K562 (cell line): Measurements from ENCODE around the gene UNC13A. TPM values are rescaled to one million over a fixed set of nuclear protein-coding genes. Genes with fewer than 3 reads are reported as not detected.

ENCODE experiments used
- CHD2 ChIP-seq: IDR thresholded peaks from 2 replicates; pipeline ENCODE4 v1.6.1; 2011; ENCODE audit warnings: low read depth, low read length
- DMBX1 ChIP-seq: fragments of 250-450 bp; sonication (Bioruptor Pico); IDR thresholded peaks from 2 replicates; pipeline ENCODE4 v1.8.0; 2022; ENCODE audit warnings: inconsistent platforms, mild to moderate bottlenecking, moderate library complexity, borderline replicate concordance
- EGR1 ChIP-seq: fragments of 450-650 bp; conservative IDR thresholded peaks from 2 replicates; pipeline ENCODE4 v1.6.1; 2017; ENCODE audit warnings: mild to moderate bottlenecking
- HMBOX1 ChIP-seq: sonication (generic); IDR thresholded peaks from 2 replicates; pipeline ENCODE4 v1.6.1; 2016
- HNRNPH1 ChIP-seq: fragments of 200-400 bp; formaldehyde crosslinking; optimal IDR thresholded peaks from 2 replicates; pipeline ENCODE3; 2017; ENCODE audit warnings: low read depth, mild to moderate bottlenecking, low read length, moderate library complexity
- HOMEZ ChIP-seq: fragments of 250-450 bp; sonication (Bioruptor Pico); IDR thresholded peaks from 2 replicates; pipeline ENCODE4 v1.4.0; 2020; ENCODE audit warnings: mild to moderate bottlenecking, moderate library complexity
- NR1H2 ChIP-seq: sonication (generic); formaldehyde crosslinking; IDR thresholded peaks from 2 replicates; pipeline ENCODE4 v1.4.0; 2020; ENCODE audit warnings: mild to moderate bottlenecking, missing genetic modification reagents
- PRDM10 ChIP-seq: fragments of 450-650 bp; IDR thresholded peaks from 2 replicates; pipeline ENCODE4 v1.6.1; 2018; ENCODE audit not compliant: partially characterized antibody
- RERE ChIP-seq: sonication (generic); formaldehyde crosslinking; IDR thresholded peaks from 2 replicates; pipeline ENCODE4 v1.8.0; 2023; ENCODE audit warnings: missing genetic modification reagents, mild to moderate bottlenecking, borderline replicate concordance
- RFX5 ChIP-seq: IDR thresholded peaks from 2 replicates; pipeline ENCODE4 v1.6.1; 2011; ENCODE audit warnings: low read depth, mild to moderate bottlenecking, improper control_type of control experiment, low read length
- SOX6 ChIP-seq: fragments of 450-650 bp; IDR thresholded peaks from 2 replicates; pipeline ENCODE4 v1.6.1; 2014; ENCODE audit warnings: mild to moderate bottlenecking
- TAF7 ChIP-seq: fragments of 450-650 bp; IDR thresholded peaks from 2 replicates; pipeline ENCODE4 v1.6.1; 2016; ENCODE audit warnings: missing genetic modification characterization, missing compliant biosample characterization
- VEZF1 ChIP-seq: fragments of 200-800 bp; sonication (Bioruptor generic); IDR thresholded peaks from 2 replicates; pipeline ENCODE4 v1.6.1; 2017; ENCODE audit warnings: missing genetic modification characterization, missing compliant biosample characterization
- ZNF830 ChIP-seq: fragments of 250-450 bp; sonication (Bioruptor Pico); IDR thresholded peaks from 2 replicates; pipeline ENCODE4 v1.5.0; 2021; ENCODE audit warnings: mild to moderate bottlenecking
- polyA plus RNA-seq, 8 experiments: library from polyadenylated mRNA; depleted of rRNA in 4 of 8; stranded (reverse) in 5 of 8; unstranded in 3 of 8; fragments of >200 nt; fragmentation: Nextera tagmentation in 2 of 8; fragmentation: Illumina TruSeq in 1 of 8; extraction: Ambion mirVana in 2 of 8; extraction: Trizol in 1 of 8; gene quantifications; 2 replicates each; pipeline versions ENCODE4 v1.2.1 to v1.2.3, GENCODE V29; 2011 to 2014; ENCODE audit warnings: inconsistent platforms in 1 of 8, missing spikeins in 1 of 8
- total RNA-seq, 7 experiments: library from RNA; depleted of rRNA in 6 of 7; stranded (reverse); fragments of >200 nt in 6 of 7; fragmentation: Illumina TruSeq in 2 of 7; extraction: Trizol in 2 of 7; gene quantifications; 2 replicates each; pipeline versions ENCODE4 v1.2.1 to v1.2.3, GENCODE V29; 2011 to 2021; ENCODE audit warnings: low replicate concordance in 1 of 7

UNC13A gene
- total and polyA plus RNA-seq, 9 of the 15 experiments (the other 6 are each of a cell fraction or from before 2014, with no cell fraction given): 0.03 to 1.0 (median 0.25) TPM

- no peak for TF ChIP-seq ZNF830 (CRISPR knock-in tag)
- no peak for TF ChIP-seq EGR1
- peak; percentile 62; the same call in 1 of the 2 replicates for TF ChIP-seq DMBX1 (CRISPR knock-in tag)
- no peak for TF ChIP-seq HNRNPH1
- no peak for TF ChIP-seq NR1H2
- TF ChIP-seq TAF7 (tag): no peak
- TF ChIP-seq SOX6: no peak
- no peak for TF ChIP-seq HMBOX1
- no peak for TF ChIP-seq PRDM10
- no peak for TF ChIP-seq HOMEZ (CRISPR knock-in tag)
- no peak for TF ChIP-seq RFX5
- no peak for TF ChIP-seq RERE (CRISPR knock-in tag)
- no peak for TF ChIP-seq CHD2
- peak; percentile 39; the same call in 1 of the 2 replicates for TF ChIP-seq VEZF1 (CRISPR knock-in tag)
Measured at GRCh38 chr19:17681505-17682125, 6.5 kb downstream of the UNC13A start (continued).
